Activated CD8-positive, alpha-beta memory T cell treated with anti-CD3 and anti-CD28 coated beads, Interleukin-2, amount 50 U/mL, for 4 hours (primary cell): ENCODE data around the gene C15orf61.

Source experiments
- DNase-seq: peaks from one replicate; pipeline ENCODE4 v3.0.0-alpha.2; 2020

C15orf61 gene

GRCh38 chr15:67515090-67515489, 5.8 kb upstream of the C15orf61 start:
- no peak for DNase-seq

GRCh38 chr15:67515557-67515956, 5.4 kb upstream of the C15orf61 start:
- no peak for DNase-seq

- DNase-seq: no peak
These were observed 456 bp upstream of the C15orf61 start for GRCh38 chr15:67520321-67521028.

GRCh38 chr15:67521783-67522568, 1.0 kb downstream of the C15orf61 start:
- no peak for DNase-seq

- no peak for DNase-seq
These were observed 2.4 kb downstream of the C15orf61 start for GRCh38 chr15:67523330-67523729.

- DNase-seq: no peak
These were observed 3.3 kb downstream of the C15orf61 start for GRCh38 chr15:67524235-67524634.

GRCh38 chr15:67528513-67528912, 7.6 kb downstream of the C15orf61 start:
- DNase-seq: no peak

GRCh38 chr15:67531379-67531914, 10.5 kb downstream of the C15orf61 start:
- no peak for DNase-seq

GRCh38 chr15:67533873-67534272, 12.9 kb downstream of the C15orf61 start:
- DNase-seq: no peak

- DNase-seq: no peak
These were observed 13.4 kb downstream of the C15orf61 start for GRCh38 chr15:67534360-67534759.

- no peak for DNase-seq
These were observed 16.8 kb downstream of the C15orf61 start for GRCh38 chr15:67537771-67538170.

- peak; percentile 85 for DNase-seq
These were observed 21.8 kb downstream of the C15orf61 start, which contains the start of gene MAP2K5 for GRCh38 chr15:67542420-67543347. TSS of gene MAP2K5 (plus strand) at chr15:67542703. CDS start at chr15:67543336, 633 bp downstream.

GRCh38 chr15:67543348-67543718, 22.4 kb downstream of the C15orf61 start:
- DNase-seq: no peak

GRCh38 chr15:67544475-67544874, 23.5 kb downstream of the C15orf61 start:
- no peak for DNase-seq

GRCh38 chr15:67545864-67546263, 24.9 kb downstream of the C15orf61 start:
- no peak for DNase-seq

GRCh38 chr15:67547064-67547463, 26.1 kb downstream of the C15orf61 start:
- no peak for DNase-seq

- DNase-seq: no peak
These were observed 26.9 kb downstream of the C15orf61 start for GRCh38 chr15:67547836-67548235.

GRCh38 chr15:67548236-67548852, 27.4 kb downstream of the C15orf61 start:
- DNase-seq: no peak

GRCh38 chr15:67548862-67549651, 28.1 kb downstream of the C15orf61 start:
- DNase-seq: no peak

GRCh38 chr15:67549736-67550135, 28.8 kb downstream of the C15orf61 start:
- no peak for DNase-seq

GRCh38 chr15:67550522-67550921, 29.6 kb downstream of the C15orf61 start:
- DNase-seq: no peak
